ENCODE results near the gene RBM4.

The RBM4 gene

GRCh38 chr11:66659763-66660162 lies 21.3 kb downstream of the RBM4 start:
- DNase-seq: no peak

- DNase-seq: no peak
Observed at GRCh38 chr11:66663741-66664296, 25.3 kb downstream of the RBM4 start.

GRCh38 chr11:66665369-66665768 lies 26.9 kb downstream of the RBM4 start:
- no peak for DNase-seq

- no peak for DNase-seq
Observed at GRCh38 chr11:66670816-66671215, 32.3 kb downstream of the RBM4 start.

- DNase-seq: no peak
Observed at GRCh38 chr11:66674964-66675602, 36.6 kb downstream of the RBM4 start.

GRCh38 chr11:66676282-66676919 lies 37.9 kb downstream of the RBM4 start:
- DNase-seq: no peak

- no peak for DNase-seq
Observed at GRCh38 chr11:66676931-66677598, 38.6 kb downstream of the RBM4 start.

- DNase-seq: peak; percentile 94
Observed at GRCh38 chr11:66677599-66678375, 39.3 kb downstream of the RBM4 start, which contains the start of gene RBM4B. Gene RBM4B (minus strand): TSS chr11:66677887. CDS start chr11:66677079, 808 bp downstream.

- no peak for DNase-seq
Observed at GRCh38 chr11:66680966-66681645, 42.6 kb downstream of the RBM4 start.

GRCh38 chr11:66683877-66684276 lies 45.4 kb downstream of the RBM4 start:
- no peak for DNase-seq

- DNase-seq: no peak
Observed at GRCh38 chr11:66684635-66685034, 46.1 kb downstream of the RBM4 start.

GRCh38 chr11:66685276-66686099 lies 47.0 kb downstream of the RBM4 start:
- DNase-seq: no peak

- no peak for DNase-seq
Observed at GRCh38 chr11:66686100-66686785, 47.7 kb downstream of the RBM4 start.

GRCh38 chr11:66686801-66687750 lies 48.6 kb downstream of the RBM4 start:
- no peak for DNase-seq

- DNase-seq: no peak
Observed at GRCh38 chr11:66687831-66688281, 49.4 kb downstream of the RBM4 start.

GRCh38 chr11:66688561-66689534 lies 50.3 kb downstream of the RBM4 start:
- DNase-seq: no peak

GRCh38 chr11:66689661-66690590 lies 51.4 kb downstream of the RBM4 start:
- no peak for DNase-seq
